Activated effector memory CD4-positive, alpha-beta T cell treated with anti-CD3 and anti-CD28 coated beads, Interleukin-2, amount 50 U/mL, for 16 hours (primary cell): Measurements from ENCODE around the gene LTN1.
"Not testable (repeated sequence)": the region's sequence is repeated elsewhere in the genome, so short reads cannot be mapped to it uniquely, and the experiment has no call there.

Experiments
- DNase-seq: peaks from one replicate; pipeline ENCODE4 v3.0.0-alpha.2; 2020

The LTN1 gene

GRCh38 chr21:28975397-28975796 is 17.3 kb downstream of the LTN1 start:
- no peak for DNase-seq

GRCh38 chr21:28974531-28975227 is 18.0 kb downstream of the LTN1 start:
- no peak for DNase-seq

GRCh38 chr21:28972398-28972797 is 20.3 kb downstream of the LTN1 start:
- no peak for DNase-seq

- no peak for DNase-seq
Observed at GRCh38 chr21:28971171-28971570, 21.5 kb downstream of the LTN1 start.

GRCh38 chr21:28963831-28964230 is 28.8 kb downstream of the LTN1 start:
- DNase-seq = no peak

GRCh38 chr21:28962465-28962864 is 30.2 kb downstream of the LTN1 start:
- DNase-seq = no peak

GRCh38 chr21:28961927-28962326 is 30.8 kb downstream of the LTN1 start:
- DNase-seq = no peak

GRCh38 chr21:28960245-28960644 is 32.4 kb downstream of the LTN1 start:
- no peak for DNase-seq

- no peak for DNase-seq
Observed at GRCh38 chr21:28959367-28960099, 33.1 kb downstream of the LTN1 start.

- no peak for DNase-seq
Observed at GRCh38 chr21:28953247-28953646, 39.4 kb downstream of the LTN1 start.

- no peak for DNase-seq
Observed at GRCh38 chr21:28952686-28953085, 40.0 kb downstream of the LTN1 start.

- no peak for DNase-seq
Observed at GRCh38 chr21:28949318-28949717, 43.4 kb downstream of the LTN1 start.

GRCh38 chr21:28944296-28944695 is 48.4 kb downstream of the LTN1 start:
- no peak for DNase-seq

- DNase-seq = no peak
Observed at GRCh38 chr21:28943631-28944030, 49.0 kb downstream of the LTN1 start.

GRCh38 chr21:28938726-28939125 is 54.0 kb downstream of the LTN1 start:
- DNase-seq = no peak

GRCh38 chr21:28937737-28938136 is 54.9 kb downstream of the LTN1 start:
- DNase-seq = no peak

- no peak for DNase-seq
Observed at GRCh38 chr21:28936721-28937120, 56.0 kb downstream of the LTN1 start.

GRCh38 chr21:28936036-28936435 is 56.6 kb downstream of the LTN1 start:
- no peak for DNase-seq

- no peak for DNase-seq
Observed at GRCh38 chr21:28932717-28933116, 60.0 kb downstream of the LTN1 start.

- DNase-seq = not testable (repeated sequence)
Observed at GRCh38 chr21:28931708-28932372, 60.8 kb downstream of the LTN1 start.

GRCh38 chr21:28928578-28929420 is 63.9 kb downstream of the LTN1 start:
- no peak for DNase-seq

GRCh38 chr21:28927130-28927529 is 65.5 kb downstream of the LTN1 start:
- DNase-seq = no peak

GRCh38 chr21:28923439-28923975 is 69.2 kb downstream of the LTN1 start:
- no peak for DNase-seq
